ENCODE data around the gene REM2. TPM values are rescaled to one million over a fixed set of nuclear protein-coding genes. Genes with fewer than 3 reads are reported as not detected.

REM2 gene
- total RNA-seq, 1 experiment from 2014 or later = 0.47 TPM

DNA sequence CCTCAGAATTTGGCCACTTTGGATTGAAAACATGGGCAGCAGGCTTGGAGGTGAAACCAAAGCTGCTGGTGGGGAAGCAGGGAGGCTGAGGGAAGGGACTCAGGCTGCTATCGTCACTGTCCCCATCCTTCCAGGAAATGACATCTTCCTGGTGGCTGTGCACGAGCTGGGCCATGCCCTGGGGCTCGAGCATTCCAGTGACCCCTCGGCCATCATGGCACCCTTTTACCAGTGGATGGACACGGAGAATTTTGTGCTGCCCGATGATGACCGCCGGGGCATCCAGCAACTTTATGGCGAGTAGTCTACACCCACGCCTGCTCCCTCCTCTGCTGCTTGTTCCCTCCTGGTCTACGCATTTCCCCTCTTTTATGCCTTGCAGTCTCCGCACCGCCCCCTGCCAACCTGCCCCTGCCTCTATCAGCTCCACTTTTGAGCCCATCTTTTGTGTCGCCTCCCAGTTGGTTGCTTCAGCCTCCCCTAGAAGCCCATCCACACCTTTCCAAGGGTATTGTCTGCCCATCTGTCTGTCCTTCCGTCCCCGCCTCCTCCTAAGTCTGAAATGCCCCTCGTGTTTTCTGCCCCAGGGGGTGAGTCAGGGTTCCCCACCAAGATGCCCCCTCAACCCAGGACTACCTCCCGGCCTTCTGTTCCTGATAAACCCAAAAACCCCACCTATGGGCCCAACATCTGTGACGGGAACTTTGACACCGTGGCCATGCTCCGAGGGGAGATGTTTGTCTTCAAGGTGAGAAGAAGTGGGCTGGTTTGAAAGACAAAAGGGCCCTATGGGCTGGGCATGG is 39.7 kb upstream of the REM2 start:
- POLR2A ChIA-PET = no interaction called here
- no peak overlapping the region for H3K9ac ChIP-seq (ENCODE audit: low read length)
- no TSS peak for BruUV-seq (replicated peaks)

More for the DNA sequence above, 39.7 kb upstream of the REM2 start:
- Histone ChIP-seq H3K4me1 (ENCODE audit: control insufficient read depth in 1 of 2, insufficient read depth in 2 of 2, low read length in 2 of 2) (peaks cover 0 to 3% of the 10 kb centered on the region in 2 experiments; a peak in 1 of 4 replicates), H3K36me3 (ENCODE audit: control insufficient read depth in 1 of 2, insufficient read depth in 2 of 2, low read length in 2 of 2) (no peaks in the 10 kb centered on the region), H3K27me3 (ENCODE audit: insufficient read depth, low read length) (no peaks in the 10 kb centered on the region), H2AFZ (ENCODE audit: low read depth, low read length, poor library complexity, severe bottlenecking) (no peak overlapping the region), H3K4me2 (ENCODE audit: low read length) (no peak overlapping the region), H4K20me1 (ENCODE audit: insufficient read depth) (no peaks in the 10 kb centered on the region), H3K4me3 (replicated peaks in 1 of 2; ENCODE audit: low read depth in 1 of 2, low read length in 2 of 2) (no peak overlapping the region), H3K9me2 (ENCODE audit: insufficient read depth) (no peaks in the 10 kb centered on the region), H3K79me2 (ENCODE audit: insufficient read depth, low read length) (no peaks in the 10 kb centered on the region), H3K27ac (ENCODE audit: low read depth, low read length) (no peak overlapping the region), H3K9me3 (ENCODE audit: control insufficient read depth in 1 of 2, insufficient read depth in 1 of 2, low read depth in 1 of 2, low read length in 2 of 2) (no peaks in the 10 kb centered on the region)
- ChIA-PET CTCF (interaction anchor here (1.0 kb wide), 1 partner anchor 9 kb away, joined by 3 read pairs; no protein-coding TSS in a partner anchor), RAD21 (ENCODE audit: low non-redundant PET in 1 of 2, low total read pairs in 2 of 2, uncharacterized antibody in 2 of 2, unreplicated experiment in 2 of 2) (no interaction called here)
- intact Hi-C loops (cut with micrococcal nuclease) = no loop called here
- TF ChIP-seq, protein P1, sequence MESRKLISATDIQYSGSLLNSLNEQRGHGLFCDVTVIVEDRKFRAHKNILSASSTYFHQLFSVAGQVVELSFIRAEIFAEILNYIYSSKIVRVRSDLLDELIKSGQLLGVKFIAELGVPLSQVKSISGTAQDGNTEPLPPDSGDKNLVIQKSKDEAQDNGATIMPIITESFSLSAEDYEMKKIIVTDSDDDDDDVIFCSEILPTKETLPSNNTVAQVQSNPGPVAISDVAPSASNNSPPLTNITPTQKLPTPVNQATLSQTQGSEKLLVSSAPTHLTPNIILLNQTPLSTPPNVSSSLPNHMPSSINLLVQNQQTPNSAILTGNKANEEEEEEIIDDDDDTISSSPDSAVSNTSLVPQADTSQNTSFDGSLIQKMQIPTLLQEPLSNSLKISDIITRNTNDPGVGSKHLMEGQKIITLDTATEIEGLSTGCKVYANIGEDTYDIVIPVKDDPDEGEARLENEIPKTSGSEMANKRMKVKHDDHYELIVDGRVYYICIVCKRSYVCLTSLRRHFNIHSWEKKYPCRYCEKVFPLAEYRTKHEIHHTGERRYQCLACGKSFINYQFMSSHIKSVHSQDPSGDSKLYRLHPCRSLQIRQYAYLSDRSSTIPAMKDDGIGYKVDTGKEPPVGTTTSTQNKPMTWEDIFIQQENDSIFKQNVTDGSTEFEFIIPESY (IDR thresholded peaks at IDR 0.05; ENCODE audit: extremely low read depth, insufficient replicate concordance, low read length) = no peak
- TF ChIP-seq EZH2phosphoT487 (IDR thresholded peaks at IDR 0.05; ENCODE audit: borderline replicate concordance) (no peak), YY1 (IDR thresholded peaks at IDR 0.05; ENCODE audit: extremely low read depth, insufficient replicate concordance, low read depth, low read length) (no peak), EGR1 (IDR thresholded peaks at IDR 0.05; ENCODE audit: low read depth) (no peak), FOSL1 (IDR thresholded peaks at IDR 0.05; ENCODE audit: low read depth) (no peak)
- no peak for DNase-seq (ENCODE audit: low read depth, low spot score)
- ATAC-seq = no peak

All from HCT116 (cell line).